SK-N-SH treated with all-trans-retinoic acid at 6 μM for 48 hours (cell line): Measurements from ENCODE around the gene TMC7.

ENCODE experiments used
- ATAC-seq: fragments of 200-7000 bp; cut with Tn5 transposase; 3 replicates; pipeline ENCODE4 v1.9.1; 2020; ENCODE audit warnings: mild to moderate bottlenecking, moderate library complexity
- ARNTL ChIP-seq: fragments of 450-650 bp; formaldehyde crosslinking; IDR thresholded peaks from 2 replicates; pipeline ENCODE4 v1.5.0; 2020; ENCODE audit warnings: low read depth, mild to moderate bottlenecking, moderate library complexity, borderline replicate concordance
- BACH2 ChIP-seq: fragments of 250-450 bp; sonication (Bioruptor Pico); IDR thresholded peaks from 2 replicates; pipeline ENCODE4 v1.9.0; 2021; ENCODE audit warnings: mild to moderate bottlenecking, borderline replicate concordance
- CREB5 ChIP-seq: fragments of 250-450 bp; sonication (Bioruptor Pico); IDR thresholded peaks from 2 replicates; pipeline ENCODE4 v1.5.1; 2020; ENCODE audit warnings: low read depth, mild to moderate bottlenecking, moderate library complexity
- CSDC2 ChIP-seq: fragments of 250-450 bp; sonication (Bioruptor Pico); IDR thresholded peaks from 2 replicates; pipeline ENCODE4 v1.5.0; 2020; ENCODE audit warnings: mild to moderate bottlenecking, moderate library complexity
- GLIS3 ChIP-seq: fragments of 250-450 bp; sonication (Bioruptor Pico); IDR thresholded peaks from 2 replicates; pipeline ENCODE4 v1.5.0; 2020; ENCODE audit warnings: mild to moderate bottlenecking, moderate library complexity
- ISL1 ChIP-seq: fragments of 250-450 bp; sonication (Bioruptor Pico); IDR thresholded peaks from 2 replicates; pipeline ENCODE4 v2.1.2; 2022; ENCODE audit warnings: mild to moderate bottlenecking, moderate library complexity
- OSR1 ChIP-seq: fragments of 250-450 bp; sonication (Bioruptor Pico); IDR thresholded peaks from 2 replicates; pipeline ENCODE4 v1.8.0; 2022; ENCODE audit warnings: moderate library complexity, mild to moderate bottlenecking, inconsistent platforms
- PPARA ChIP-seq: fragments of 250-450 bp; sonication (Bioruptor Pico); IDR thresholded peaks from 2 replicates; pipeline ENCODE4 v1.5.0; 2020; ENCODE audit warnings: mild to moderate bottlenecking, borderline replicate concordance
- RARB ChIP-seq: fragments of 250-450 bp; sonication (Bioruptor Pico); IDR thresholded peaks from 2 replicates; pipeline ENCODE4 v1.8.0; 2021; ENCODE audit warnings: mild to moderate bottlenecking, moderate library complexity
- SNAI2 ChIP-seq: fragments of 250-450 bp; sonication (Bioruptor Pico); IDR thresholded peaks from 2 replicates; pipeline ENCODE4 v1.5.0; 2020; ENCODE audit warnings: mild to moderate bottlenecking, moderate library complexity
- TOX ChIP-seq: fragments of 250-450 bp; sonication (Bioruptor Pico); IDR thresholded peaks from 2 replicates; pipeline ENCODE4 v1.8.0; 2021; ENCODE audit warnings: mild to moderate bottlenecking, moderate library complexity, borderline replicate concordance
- ZC3H10 ChIP-seq: fragments of 250-450 bp; sonication (Bioruptor Pico); IDR thresholded peaks from 2 replicates; pipeline ENCODE4 v1.5.1; 2021; ENCODE audit warnings: mild to moderate bottlenecking, moderate library complexity
- ZFP3 ChIP-seq: fragments of 250-450 bp; sonication (Bioruptor Pico); IDR thresholded peaks from 2 replicates; pipeline ENCODE4 v1.5.0; 2020; ENCODE audit warnings: mild to moderate bottlenecking, moderate library complexity
- ZFP30 ChIP-seq: fragments of 450-650 bp; formaldehyde crosslinking; IDR thresholded peaks from 2 replicates; pipeline ENCODE4 v1.5.0; 2022; ENCODE audit warnings: mild to moderate bottlenecking, moderate library complexity
- ZNF565 ChIP-seq: fragments of 450-650 bp; formaldehyde crosslinking; conservative IDR thresholded peaks from 2 replicates; pipeline ENCODE4 v1.5.0; 2020; ENCODE audit warnings: low read depth, mild to moderate bottlenecking, moderate library complexity
- ZNF70 ChIP-seq: fragments of 450-650 bp; formaldehyde crosslinking; IDR thresholded peaks from 2 replicates; pipeline ENCODE4 v1.5.0; 2020; ENCODE audit warnings: mild to moderate bottlenecking, moderate library complexity
- TF ChIP-seq, protein P1 (sequence below): fragments of 250-450 bp; sonication (Bioruptor Pico); IDR thresholded peaks from 2 replicates; pipeline ENCODE4 v1.8.0; 2021; ENCODE audit warnings: low read depth, mild to moderate bottlenecking, moderate library complexity, borderline replicate concordance
- TF ChIP-seq, protein P2 (sequence below): fragments of 250-450 bp; sonication (Bioruptor Pico); IDR thresholded peaks from 2 replicates; pipeline ENCODE4 v1.5.1; 2021; ENCODE audit warnings: mild to moderate bottlenecking, moderate library complexity
- TF ChIP-seq, protein P3 (sequence below): fragments of 250-450 bp; sonication (Bioruptor Pico); IDR thresholded peaks from 2 replicates; pipeline ENCODE4 v1.5.0; 2020; ENCODE audit warnings: mild to moderate bottlenecking, moderate library complexity

TMC7 gene

GRCh38 chr16:19003935-19004334 is 20.2 kb downstream of the TMC7 start:
- ATAC-seq: no peak
- TF ChIP-seq, protein P1, sequence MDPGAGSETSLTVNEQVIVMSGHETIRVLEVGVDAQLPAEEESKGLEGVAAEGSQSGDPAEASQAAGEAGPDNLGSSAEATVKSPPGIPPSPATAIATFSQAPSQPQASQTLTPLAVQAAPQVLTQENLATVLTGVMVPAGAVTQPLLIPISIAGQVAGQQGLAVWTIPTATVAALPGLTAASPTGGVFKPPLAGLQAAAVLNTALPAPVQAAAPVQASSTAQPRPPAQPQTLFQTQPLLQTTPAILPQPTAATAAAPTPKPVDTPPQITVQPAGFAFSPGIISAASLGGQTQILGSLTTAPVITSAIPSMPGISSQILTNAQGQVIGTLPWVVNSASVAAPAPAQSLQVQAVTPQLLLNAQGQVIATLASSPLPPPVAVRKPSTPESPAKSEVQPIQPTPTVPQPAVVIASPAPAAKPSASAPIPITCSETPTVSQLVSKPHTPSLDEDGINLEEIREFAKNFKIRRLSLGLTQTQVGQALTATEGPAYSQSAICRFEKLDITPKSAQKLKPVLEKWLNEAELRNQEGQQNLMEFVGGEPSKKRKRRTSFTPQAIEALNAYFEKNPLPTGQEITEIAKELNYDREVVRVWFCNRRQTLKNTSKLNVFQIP (CRISPR knock-in tag): no peak
- TF ChIP-seq ZC3H10 (CRISPR knock-in tag) (no peak), RARB (no peak), PPARA (CRISPR knock-in tag) (no peak), GLIS3 (CRISPR knock-in tag) (no peak), CREB5 (CRISPR knock-in tag) (no peak), ZNF70 (CRISPR knock-in tag) (no peak), SNAI2 (no peak), TOX (CRISPR knock-in tag) (no peak), OSR1 (CRISPR knock-in tag) (no peak), ZFP3 (CRISPR knock-in tag) (no peak), ZNF565 (CRISPR knock-in tag) (no peak), BACH2 (CRISPR knock-in tag) (no peak), ZFP30 (no peak)
- TF ChIP-seq, protein P2, sequence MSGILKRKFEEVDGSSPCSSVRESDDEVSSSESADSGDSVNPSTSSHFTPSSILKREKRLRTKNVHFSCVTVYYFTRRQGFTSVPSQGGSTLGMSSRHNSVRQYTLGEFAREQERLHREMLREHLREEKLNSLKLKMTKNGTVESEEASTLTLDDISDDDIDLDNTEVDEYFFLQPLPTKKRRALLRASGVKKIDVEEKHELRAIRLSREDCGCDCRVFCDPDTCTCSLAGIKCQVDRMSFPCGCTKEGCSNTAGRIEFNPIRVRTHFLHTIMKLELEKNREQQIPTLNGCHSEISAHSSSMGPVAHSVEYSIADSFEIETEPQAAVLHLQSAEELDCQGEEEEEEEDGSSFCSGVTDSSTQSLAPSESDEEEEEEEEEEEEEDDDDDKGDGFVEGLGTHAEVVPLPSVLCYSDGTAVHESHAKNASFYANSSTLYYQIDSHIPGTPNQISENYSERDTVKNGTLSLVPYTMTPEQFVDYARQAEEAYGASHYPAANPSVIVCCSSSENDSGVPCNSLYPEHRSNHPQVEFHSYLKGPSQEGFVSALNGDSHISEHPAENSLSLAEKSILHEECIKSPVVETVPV (CRISPR knock-in tag): no peak
- TF ChIP-seq, protein P3, sequence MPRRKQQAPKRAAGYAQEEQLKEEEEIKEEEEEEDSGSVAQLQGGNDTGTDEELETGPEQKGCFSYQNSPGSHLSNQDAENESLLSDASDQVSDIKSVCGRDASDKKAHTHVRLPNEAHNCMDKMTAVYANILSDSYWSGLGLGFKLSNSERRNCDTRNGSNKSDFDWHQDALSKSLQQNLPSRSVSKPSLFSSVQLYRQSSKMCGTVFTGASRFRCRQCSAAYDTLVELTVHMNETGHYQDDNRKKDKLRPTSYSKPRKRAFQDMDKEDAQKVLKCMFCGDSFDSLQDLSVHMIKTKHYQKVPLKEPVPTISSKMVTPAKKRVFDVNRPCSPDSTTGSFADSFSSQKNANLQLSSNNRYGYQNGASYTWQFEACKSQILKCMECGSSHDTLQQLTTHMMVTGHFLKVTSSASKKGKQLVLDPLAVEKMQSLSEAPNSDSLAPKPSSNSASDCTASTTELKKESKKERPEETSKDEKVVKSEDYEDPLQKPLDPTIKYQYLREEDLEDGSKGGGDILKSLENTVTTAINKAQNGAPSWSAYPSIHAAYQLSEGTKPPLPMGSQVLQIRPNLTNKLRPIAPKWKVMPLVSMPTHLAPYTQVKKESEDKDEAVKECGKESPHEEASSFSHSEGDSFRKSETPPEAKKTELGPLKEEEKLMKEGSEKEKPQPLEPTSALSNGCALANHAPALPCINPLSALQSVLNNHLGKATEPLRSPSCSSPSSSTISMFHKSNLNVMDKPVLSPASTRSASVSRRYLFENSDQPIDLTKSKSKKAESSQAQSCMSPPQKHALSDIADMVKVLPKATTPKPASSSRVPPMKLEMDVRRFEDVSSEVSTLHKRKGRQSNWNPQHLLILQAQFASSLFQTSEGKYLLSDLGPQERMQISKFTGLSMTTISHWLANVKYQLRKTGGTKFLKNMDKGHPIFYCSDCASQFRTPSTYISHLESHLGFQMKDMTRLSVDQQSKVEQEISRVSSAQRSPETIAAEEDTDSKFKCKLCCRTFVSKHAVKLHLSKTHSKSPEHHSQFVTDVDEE (CRISPR knock-in tag): no peak
- TF ChIP-seq, all 23 proteins: peak for 0

DNA sequence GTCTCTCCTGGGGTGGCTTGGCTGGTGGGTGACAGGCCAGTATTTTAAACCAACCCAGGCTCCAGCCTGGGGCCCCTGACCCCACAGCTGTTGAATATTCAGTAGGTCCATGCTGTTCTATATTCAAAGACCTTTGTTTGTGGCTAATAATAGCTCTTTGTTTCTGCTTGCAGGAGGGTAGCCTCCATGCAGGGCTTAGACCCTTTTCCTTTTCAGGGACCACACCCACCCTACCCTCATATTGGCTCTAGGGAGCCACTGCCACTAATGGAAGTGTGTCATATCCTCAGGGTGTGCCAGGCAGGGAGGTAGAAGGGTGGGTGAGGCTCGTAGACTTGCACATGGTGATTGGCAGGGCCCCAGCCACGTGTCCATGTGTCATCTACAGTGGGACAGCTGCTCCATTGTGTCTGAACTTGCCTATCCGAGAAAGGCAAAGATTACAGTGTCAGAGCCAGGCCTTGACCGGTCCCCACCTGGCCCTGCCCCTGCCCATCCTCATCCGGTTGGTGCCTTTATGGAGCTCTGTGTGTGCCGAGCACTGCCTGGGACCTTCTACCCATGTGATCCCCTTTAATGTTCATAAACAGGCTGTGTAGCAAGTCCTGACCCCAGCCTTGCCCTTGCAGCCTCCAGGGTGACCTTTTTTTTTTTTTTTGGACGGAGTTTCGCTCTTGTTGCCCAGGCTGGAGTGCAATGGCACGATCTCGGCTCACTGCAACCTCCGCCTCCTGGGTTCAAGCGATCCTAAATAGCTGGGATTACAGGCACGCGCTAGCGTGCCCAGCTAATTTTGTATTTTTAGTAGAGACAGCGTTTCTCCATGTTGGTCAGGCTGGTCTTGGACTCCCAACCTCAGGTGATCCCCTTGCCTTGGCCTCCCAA is 22.1 kb downstream of the TMC7 start:
- no peak for TF ChIP-seq BACH2 (CRISPR knock-in tag)
- no peak for ATAC-seq

GRCh38 chr16:19006446-19007315 is 22.9 kb downstream of the TMC7 start:
- TF ChIP-seq GLIS3 (CRISPR knock-in tag) (no peak), BACH2 (CRISPR knock-in tag) (no peak), ZNF565 (CRISPR knock-in tag) (no peak), ISL1 (CRISPR knock-in tag) (no peak), OSR1 (CRISPR knock-in tag) (no peak), ZFP3 (CRISPR knock-in tag) (no peak), TOX (CRISPR knock-in tag) (no peak), ARNTL (CRISPR knock-in tag) (no peak), CSDC2 (CRISPR knock-in tag) (no peak), ZC3H10 (CRISPR knock-in tag) (no peak), PPARA (CRISPR knock-in tag) (no peak)
- no peak for ATAC-seq
